HG03558 (cell line): ENCODE data around the gene PITPNM3.

Experiments used
- ATAC-seq: cut with Tn5 transposase; IDR thresholded peaks from one replicate; pipeline ENCODE4 v1.9.1; 2021; ENCODE audit warnings: moderate number of reproducible peaks; ENCODE audit not compliant: unreplicated experiment; ENCODE audit errors: extremely low read depth

Gene PITPNM3

GRCh38 chr17:6426356-6427101 is 129.8 kb downstream of the PITPNM3 start:
- ATAC-seq: no peak

- no peak for ATAC-seq
These were observed 130.9 kb downstream of the PITPNM3 start for GRCh38 chr17:6425407-6425806.

GRCh38 chr17:6423931-6424330 is 132.4 kb downstream of the PITPNM3 start:
- no peak for ATAC-seq

- no peak for ATAC-seq
These were observed 133.6 kb downstream of the PITPNM3 start for GRCh38 chr17:6422654-6423241.

- ATAC-seq: no peak
These were observed 134.4 kb downstream of the PITPNM3 start for GRCh38 chr17:6421700-6422604.

- no peak for ATAC-seq
These were observed 136.1 kb downstream of the PITPNM3 start for GRCh38 chr17:6420173-6420641.

- no peak for ATAC-seq
These were observed 140.7 kb downstream of the PITPNM3 start for GRCh38 chr17:6415616-6416015.

- no peak for ATAC-seq
These were observed 143.3 kb downstream of the PITPNM3 start for GRCh38 chr17:6413065-6413464.

- ATAC-seq: no peak
These were observed 147.6 kb downstream of the PITPNM3 start for GRCh38 chr17:6408735-6409134.

GRCh38 chr17:6408276-6408675 is 148.1 kb downstream of the PITPNM3 start:
- no peak for ATAC-seq

GRCh38 chr17:6402258-6402657 is 154.1 kb downstream of the PITPNM3 start:
- no peak for ATAC-seq
